ENCODE data around the gene BRSK1.

The BRSK1 gene

DNA sequence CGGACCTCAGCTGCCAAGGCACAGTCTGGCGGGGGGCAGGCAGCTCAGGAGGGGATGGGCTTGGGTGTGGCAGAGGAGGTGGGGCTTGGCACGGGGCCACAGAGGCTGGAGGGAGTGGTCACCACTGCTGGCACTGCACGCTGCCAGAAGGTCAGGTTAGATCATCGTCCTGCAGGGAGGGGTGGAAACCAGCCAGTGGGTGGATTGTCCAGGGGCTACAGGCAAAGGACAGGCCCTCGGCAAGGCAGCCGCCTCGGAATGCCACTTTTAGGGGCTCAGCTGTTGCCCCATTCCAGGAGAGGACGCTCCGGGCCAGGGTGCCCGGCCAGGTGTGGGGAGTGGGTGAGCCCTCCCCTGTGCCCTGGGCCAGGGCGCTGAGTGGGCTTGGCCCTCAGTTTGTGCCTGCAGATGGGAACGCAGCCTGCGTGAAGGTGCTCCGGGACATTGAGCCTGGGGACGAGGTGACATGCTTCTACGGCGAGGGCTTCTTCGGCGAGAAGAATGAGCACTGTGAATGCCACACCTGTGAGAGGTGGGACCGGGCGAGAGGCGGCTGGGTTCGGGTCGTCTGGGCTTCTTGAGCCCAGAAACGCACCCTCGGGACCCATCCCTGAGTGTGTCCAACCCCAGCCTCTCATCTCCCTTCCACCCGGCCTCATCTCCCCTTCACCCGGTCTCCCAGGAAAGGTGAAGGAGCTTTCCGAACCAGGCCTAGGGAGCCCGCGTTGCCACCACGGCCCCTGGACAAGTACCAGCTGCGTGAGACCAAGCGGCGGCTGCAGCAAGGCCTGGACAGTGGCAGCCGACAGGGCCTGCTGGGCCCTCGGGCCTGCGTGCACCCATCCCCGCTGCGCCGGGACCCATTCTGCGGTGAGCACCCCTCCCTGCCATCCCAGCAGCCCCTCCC lies 62.3 kb downstream of the BRSK1 start:
- Histone ChIP-seq H3K4me2 (ENCODE audit: low read length) (peak overlapping the region; percentile 26), H3K9ac (ENCODE audit: low read depth, low read length) (no peak overlapping the region), H3K9me3 (replicated peaks; ENCODE audit: low read length) (no peaks in the 10 kb centered on the region), H3K27me3 (ENCODE audit: control insufficient read depth, insufficient read depth, low read length) (peaks cover 3% of the 10 kb centered on the region), H3K36me3 (ENCODE audit: insufficient read depth, low read length) (no peaks in the 10 kb centered on the region), H3K4me3 (ENCODE audit: low read length) (no peak overlapping the region), H3K4me1 (ENCODE audit: control insufficient read depth, insufficient read depth, low read length) (peaks cover 26% of the 10 kb centered on the region)

DNA sequence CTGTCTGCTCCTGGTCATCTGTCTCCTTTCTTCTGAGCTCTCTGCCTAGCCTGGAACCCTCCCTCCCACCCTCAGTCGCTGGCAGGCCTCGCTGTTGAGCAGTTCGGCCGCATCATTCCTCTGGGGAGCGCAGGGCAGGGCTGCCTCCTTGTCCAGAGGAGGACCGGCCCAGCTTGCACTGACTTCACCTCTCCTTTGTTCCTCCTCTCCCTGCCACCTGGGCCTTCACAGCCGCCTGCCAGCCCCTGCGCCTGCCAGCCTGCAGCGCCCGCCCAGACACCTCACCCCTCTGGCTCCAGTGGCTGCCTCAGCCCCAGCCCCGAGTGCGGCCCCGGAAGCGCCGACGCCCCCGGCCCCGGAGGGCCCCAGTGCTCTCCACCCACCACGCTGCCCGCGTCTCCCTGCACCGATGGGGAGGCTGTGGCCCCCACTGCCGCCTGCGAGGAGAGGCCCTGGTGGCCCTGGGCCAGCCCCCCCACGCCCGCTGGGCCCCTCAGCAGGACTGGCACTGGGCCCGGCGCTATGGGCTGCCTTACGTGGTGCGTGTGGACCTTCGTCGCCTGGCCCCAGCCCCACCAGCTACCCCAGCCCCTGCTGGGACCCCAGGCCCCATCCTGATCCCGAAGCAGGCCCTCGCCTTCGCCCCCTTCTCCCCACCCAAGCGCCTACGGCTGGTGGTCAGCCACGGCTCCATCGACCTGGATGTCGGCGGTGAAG lies 63.1 kb downstream of the BRSK1 start:
- H3K36me3 ChIP-seq (ENCODE audit: insufficient read depth, low read length): no peaks in the 10 kb centered on the region

DNA sequence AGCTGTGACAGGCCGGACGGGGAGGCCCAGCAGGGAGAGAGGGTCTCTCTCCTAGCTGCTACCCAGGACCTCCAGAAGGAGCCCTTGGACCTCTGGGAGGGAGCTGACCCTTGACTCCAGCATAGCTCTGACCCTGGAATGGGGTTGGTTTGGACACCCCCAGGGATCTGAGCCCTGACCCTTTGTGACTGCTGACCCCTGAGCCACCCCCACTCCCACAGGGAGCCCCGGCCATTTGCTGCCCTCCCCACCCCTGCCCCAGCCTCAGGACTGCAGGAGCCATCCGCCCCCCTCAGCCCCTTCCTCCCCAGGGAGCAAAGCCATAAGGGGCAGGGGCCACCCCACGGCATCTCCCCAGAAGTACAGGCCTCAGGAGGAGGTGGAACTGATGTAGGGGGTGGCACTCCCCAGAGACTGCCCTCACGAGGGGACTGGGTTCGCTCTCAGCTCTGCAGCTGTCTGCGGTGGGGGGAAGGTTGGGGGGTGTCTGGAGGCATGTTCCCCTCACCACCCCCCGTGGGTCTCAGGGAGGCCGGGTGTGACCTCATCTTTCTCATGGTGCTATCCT lies 63.7 kb downstream of the BRSK1 start:
- Histone ChIP-seq H3K27me3 (ENCODE audit: control insufficient read depth, insufficient read depth, low read length) (peaks cover 17% of the 10 kb centered on the region), H3K9ac (ENCODE audit: low read depth, low read length) (no peak overlapping the region), H3K36me3 (ENCODE audit: insufficient read depth, low read length) (no peaks in the 10 kb centered on the region), H3K4me2 (ENCODE audit: low read length) (no peak overlapping the region), H3K9me3 (replicated peaks; ENCODE audit: low read length) (no peaks in the 10 kb centered on the region), H3K4me1 (ENCODE audit: control insufficient read depth, insufficient read depth, low read length) (peaks cover 22% of the 10 kb centered on the region), H3K4me3 (ENCODE audit: low read length) (no peak overlapping the region)

More for the DNA sequence above, 63.1 kb downstream of the BRSK1 start:
- H3K4me3 ChIP-seq (ENCODE audit: low read length): no peak overlapping the region
- H3K27me3 ChIP-seq (ENCODE audit: control insufficient read depth, insufficient read depth, low read length): peaks cover 10% of the 10 kb centered on the region
- peaks cover 22% of the 10 kb centered on the region for H3K4me1 ChIP-seq (ENCODE audit: control insufficient read depth, insufficient read depth, low read length)
- no peak overlapping the region for H3K9ac ChIP-seq (ENCODE audit: low read depth, low read length)
- H3K4me2 ChIP-seq (ENCODE audit: low read length): no peak overlapping the region
- no peaks in the 10 kb centered on the region for H3K9me3 ChIP-seq (replicated peaks; ENCODE audit: low read length)

DNA sequence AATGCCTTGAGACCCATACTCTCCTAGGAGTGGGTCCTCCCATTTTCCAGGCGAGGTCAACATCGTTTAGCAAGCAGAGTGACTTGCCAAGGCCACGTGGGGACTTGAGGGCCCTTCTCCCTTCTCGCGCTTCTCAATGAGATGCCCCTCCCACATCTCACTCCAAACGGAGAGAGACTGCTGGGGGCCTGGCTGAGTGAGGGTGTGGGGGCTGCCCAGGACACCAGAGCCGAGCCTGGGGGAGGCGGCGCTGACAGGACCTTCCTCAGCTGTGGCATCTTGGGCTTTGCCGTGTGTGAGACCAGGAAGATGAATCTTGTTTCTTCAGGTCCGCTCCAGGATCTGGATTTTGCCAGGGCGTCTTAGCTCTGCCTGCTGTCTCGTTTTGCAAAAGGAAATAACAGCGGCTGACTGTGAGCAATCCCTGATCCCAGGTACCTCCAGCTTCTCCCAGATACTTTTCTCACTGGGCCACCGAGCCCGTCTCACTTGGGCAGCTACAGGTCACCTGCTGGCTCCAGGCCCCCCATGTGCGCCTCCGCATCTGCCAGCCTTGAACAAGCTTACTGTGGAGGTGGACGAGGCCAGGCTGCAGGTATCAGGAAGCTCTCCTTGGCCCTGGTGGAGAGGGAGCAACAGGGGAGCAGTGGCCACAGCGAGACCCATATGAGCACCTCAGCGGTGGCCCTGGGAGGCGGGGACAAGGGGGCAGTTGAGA lies 64.7 kb downstream of the BRSK1 start:
- Histone ChIP-seq H3K27me3 (ENCODE audit: control insufficient read depth, insufficient read depth, low read length) (peaks cover 26% of the 10 kb centered on the region), H3K4me2 (ENCODE audit: low read length) (no peak overlapping the region), H3K9ac (ENCODE audit: low read depth, low read length) (no peak overlapping the region), H3K4me1 (ENCODE audit: control insufficient read depth, insufficient read depth, low read length) (peaks cover 24% of the 10 kb centered on the region), H3K9me3 (replicated peaks; ENCODE audit: low read length) (no peaks in the 10 kb centered on the region), H3K4me3 (ENCODE audit: low read length) (no peak overlapping the region), H3K36me3 (ENCODE audit: insufficient read depth, low read length) (no peaks in the 10 kb centered on the region)

DNA sequence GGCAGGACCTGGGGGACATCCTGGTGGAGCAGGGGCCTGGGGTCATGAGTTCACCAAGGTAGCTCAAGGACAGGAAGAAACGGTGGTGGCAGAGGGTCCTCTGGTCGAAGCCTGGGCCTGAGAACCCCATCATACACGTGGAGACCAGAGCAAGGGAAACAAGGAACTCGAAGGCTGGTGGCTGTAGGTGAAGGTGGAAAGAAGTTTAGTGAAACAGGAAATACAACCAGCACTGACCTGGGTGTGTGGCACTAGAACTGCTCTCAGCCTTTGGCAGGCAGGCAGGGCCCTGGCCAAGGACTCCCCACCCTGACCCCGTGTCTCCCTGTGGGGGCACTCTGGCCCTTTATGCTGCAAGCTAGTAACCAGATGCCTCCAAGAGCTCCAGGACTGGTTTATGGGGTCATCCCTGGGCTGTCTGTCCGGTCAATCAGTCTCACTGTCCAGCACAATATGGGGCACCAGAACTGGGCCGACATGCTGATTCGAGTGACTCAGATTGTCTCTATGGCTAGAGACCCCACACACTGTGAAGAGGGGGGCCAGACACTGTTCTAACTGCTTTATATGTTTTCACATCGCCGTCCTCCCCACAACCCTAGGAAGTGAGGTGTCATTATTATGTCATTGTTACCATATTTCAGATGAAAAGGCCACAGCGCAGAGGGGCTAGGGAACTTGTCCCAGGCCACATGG lies 67.0 kb downstream of the BRSK1 start:
- Histone ChIP-seq H3K9me3 (replicated peaks; ENCODE audit: low read length) (no peaks in the 10 kb centered on the region), H3K36me3 (ENCODE audit: insufficient read depth, low read length) (no peaks in the 10 kb centered on the region), H3K4me3 (ENCODE audit: low read length) (no peak overlapping the region), H3K4me1 (ENCODE audit: control insufficient read depth, insufficient read depth, low read length) (peaks cover 11% of the 10 kb centered on the region), H3K27me3 (ENCODE audit: control insufficient read depth, insufficient read depth, low read length) (peaks cover 39% of the 10 kb centered on the region), H3K4me2 (ENCODE audit: low read length) (no peak overlapping the region), H3K9ac (ENCODE audit: low read depth, low read length) (no peak overlapping the region)

DNA sequence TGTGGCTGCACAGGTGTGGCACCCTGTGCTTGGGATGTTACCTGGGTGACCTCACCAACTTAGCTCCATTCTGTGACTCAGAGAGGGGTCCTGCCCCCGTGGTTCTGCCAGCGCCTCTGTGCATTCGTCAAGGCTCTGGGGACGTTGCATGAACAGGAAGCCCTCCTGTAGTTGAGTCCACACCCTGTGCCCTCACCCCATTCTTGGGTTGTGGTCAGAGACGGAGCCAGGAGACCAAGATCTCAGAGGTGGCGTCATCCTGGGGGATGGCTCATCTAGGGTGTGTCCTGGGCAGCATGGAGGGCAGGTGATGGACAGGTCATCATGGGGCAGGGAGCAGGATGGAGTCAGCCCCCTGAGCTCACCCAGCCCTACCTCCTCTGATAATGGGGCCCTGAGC lies 68.2 kb downstream of the BRSK1 start:
- peaks cover 5% of the 10 kb centered on the region for H3K4me1 ChIP-seq (ENCODE audit: control insufficient read depth, insufficient read depth, low read length)
- H3K36me3 ChIP-seq (ENCODE audit: insufficient read depth, low read length): no peaks in the 10 kb centered on the region
- peaks cover 51% of the 10 kb centered on the region for H3K27me3 ChIP-seq (ENCODE audit: control insufficient read depth, insufficient read depth, low read length)
- no peaks in the 10 kb centered on the region for H3K9me3 ChIP-seq (replicated peaks; ENCODE audit: low read length)
- H3K9ac ChIP-seq (ENCODE audit: low read depth, low read length): no peak overlapping the region
- H3K4me3 ChIP-seq (ENCODE audit: low read length): no peak overlapping the region
- no peak overlapping the region for H3K4me2 ChIP-seq (ENCODE audit: low read length)

DNA sequence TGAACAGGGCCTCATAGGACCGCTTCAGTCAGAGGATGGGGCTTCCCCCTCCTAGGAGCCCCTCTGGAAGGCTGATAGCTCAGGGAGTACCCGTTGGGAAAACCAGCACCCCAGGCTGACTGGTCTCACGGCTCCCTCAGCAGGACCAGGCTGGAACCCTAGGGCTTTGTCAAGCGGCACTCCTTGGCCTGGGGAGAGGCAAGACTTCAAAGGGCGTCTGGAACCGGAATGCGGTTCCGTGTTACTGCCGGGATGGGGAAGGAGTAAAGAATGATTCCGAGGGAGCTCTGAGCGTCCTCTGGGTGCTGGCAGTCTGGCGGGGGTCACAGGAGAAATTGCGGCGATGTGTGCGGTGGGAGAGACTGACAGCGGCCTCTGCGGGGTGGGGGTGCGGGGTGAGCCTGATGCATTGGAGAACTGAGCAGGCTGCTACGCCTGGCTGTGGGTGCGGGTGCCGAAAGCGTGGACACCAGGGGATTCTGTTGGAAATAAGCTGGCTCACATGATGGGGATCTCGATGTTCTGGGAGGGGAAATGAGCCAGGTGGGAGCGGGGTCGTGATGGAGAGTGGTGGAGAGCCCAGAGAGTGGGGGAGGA lies 68.8 kb downstream of the BRSK1 start:
- Histone ChIP-seq H3K4me3 (ENCODE audit: low read length) (no peak overlapping the region), H3K27me3 (ENCODE audit: control insufficient read depth, insufficient read depth, low read length) (peaks cover 56% of the 10 kb centered on the region), H3K9ac (ENCODE audit: low read depth, low read length) (no peak overlapping the region), H3K4me1 (ENCODE audit: control insufficient read depth, insufficient read depth, low read length) (peaks cover 5% of the 10 kb centered on the region), H3K36me3 (ENCODE audit: insufficient read depth, low read length) (no peaks in the 10 kb centered on the region), H3K9me3 (replicated peaks; ENCODE audit: low read length) (no peaks in the 10 kb centered on the region), H3K4me2 (ENCODE audit: low read length) (no peak overlapping the region)

- Histone ChIP-seq H3K27me3 (ENCODE audit: control insufficient read depth, insufficient read depth, low read length) (peaks cover 61% of the 10 kb centered on the region), H3K9me3 (replicated peaks; ENCODE audit: low read length) (no peaks in the 10 kb centered on the region), H3K4me1 (ENCODE audit: control insufficient read depth, insufficient read depth, low read length) (peaks cover 5% of the 10 kb centered on the region), H3K36me3 (ENCODE audit: insufficient read depth, low read length) (no peaks in the 10 kb centered on the region), H3K4me3 (ENCODE audit: low read length) (peak overlapping the region; percentile 68), H3K9ac (ENCODE audit: low read depth, low read length) (peak overlapping the region; percentile 45), H3K4me2 (ENCODE audit: low read length) (peak overlapping the region; percentile 89)
Measured at GRCh38 chr19:55353356-55353802, 69.6 kb downstream of the BRSK1 start.

- Histone ChIP-seq H3K4me1 (ENCODE audit: control insufficient read depth, insufficient read depth, low read length) (peaks cover 5% of the 10 kb centered on the region), H3K9ac (ENCODE audit: low read depth, low read length) (peak overlapping the region; percentile 45), H3K4me2 (ENCODE audit: low read length) (peak overlapping the region; percentile 89), H3K4me3 (ENCODE audit: low read length) (peak overlapping the region; percentile 68), H3K36me3 (ENCODE audit: insufficient read depth, low read length) (no peaks in the 10 kb centered on the region), H3K27me3 (ENCODE audit: control insufficient read depth, insufficient read depth, low read length) (peaks cover 65% of the 10 kb centered on the region), H3K9me3 (replicated peaks; ENCODE audit: low read length) (no peaks in the 10 kb centered on the region)
Measured at GRCh38 chr19:55353803-55354697, 70.3 kb downstream of the BRSK1 start.
